A673 (cell line): ENCODE data around the gene LSM3.

Source experiments
- EZH2 ChIP-seq: fragments of 200-600 bp; sonication (generic); IDR thresholded peaks from 2 replicates; pipeline ENCODE4 v1.6.1; 2017; ENCODE audit warnings: borderline replicate concordance, low read depth, mild to moderate bottlenecking, mixed read lengths, antibody characterized with exemption, low read length; ENCODE audit not compliant: poor library complexity, severe bottlenecking
- TF ChIP-seq, protein P1 (sequence below): fragments of 300-800, 200-600 bp; sonication (generic); conservative IDR thresholded peaks from 2 replicates; pipeline ENCODE4 v1.5.1; 2017; ENCODE audit warnings: low read depth, mild to moderate bottlenecking, antibody characterized with exemption, low read length, moderate library complexity, mixed read lengths

DNA sequence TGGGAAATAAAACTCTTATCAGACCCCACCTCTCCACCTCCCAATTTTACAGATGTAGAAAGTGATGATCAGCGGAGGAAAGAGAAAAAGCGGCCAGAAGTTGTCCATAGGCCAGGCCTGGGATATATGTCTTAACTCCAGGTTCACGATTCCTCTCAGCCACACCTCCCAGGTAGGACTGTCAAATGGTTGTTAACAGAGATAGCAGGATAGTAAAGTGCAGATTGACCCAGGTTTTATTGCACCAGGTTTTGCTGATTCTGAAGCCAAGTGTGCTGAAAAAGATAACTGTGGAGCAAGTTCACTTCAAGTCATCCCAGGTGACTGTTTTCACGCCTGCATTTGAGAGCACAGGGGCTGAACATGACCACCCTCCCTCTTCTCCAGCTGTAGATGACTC lies 36.1 kb downstream of the LSM3 start:
- TF ChIP-seq, protein P1, sequence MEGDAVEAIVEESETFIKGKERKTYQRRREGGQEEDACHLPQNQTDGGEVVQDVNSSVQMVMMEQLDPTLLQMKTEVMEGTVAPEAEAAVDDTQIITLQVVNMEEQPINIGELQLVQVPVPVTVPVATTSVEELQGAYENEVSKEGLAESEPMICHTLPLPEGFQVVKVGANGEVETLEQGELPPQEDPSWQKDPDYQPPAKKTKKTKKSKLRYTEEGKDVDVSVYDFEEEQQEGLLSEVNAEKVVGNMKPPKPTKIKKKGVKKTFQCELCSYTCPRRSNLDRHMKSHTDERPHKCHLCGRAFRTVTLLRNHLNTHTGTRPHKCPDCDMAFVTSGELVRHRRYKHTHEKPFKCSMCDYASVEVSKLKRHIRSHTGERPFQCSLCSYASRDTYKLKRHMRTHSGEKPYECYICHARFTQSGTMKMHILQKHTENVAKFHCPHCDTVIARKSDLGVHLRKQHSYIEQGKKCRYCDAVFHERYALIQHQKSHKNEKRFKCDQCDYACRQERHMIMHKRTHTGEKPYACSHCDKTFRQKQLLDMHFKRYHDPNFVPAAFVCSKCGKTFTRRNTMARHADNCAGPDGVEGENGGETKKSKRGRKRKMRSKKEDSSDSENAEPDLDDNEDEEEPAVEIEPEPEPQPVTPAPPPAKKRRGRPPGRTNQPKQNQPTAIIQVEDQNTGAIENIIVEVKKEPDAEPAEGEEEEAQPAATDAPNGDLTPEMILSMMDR = no peak
- no peak for TF ChIP-seq EZH2
